ENCODE measurements around the gene PDCD1.

DNA sequence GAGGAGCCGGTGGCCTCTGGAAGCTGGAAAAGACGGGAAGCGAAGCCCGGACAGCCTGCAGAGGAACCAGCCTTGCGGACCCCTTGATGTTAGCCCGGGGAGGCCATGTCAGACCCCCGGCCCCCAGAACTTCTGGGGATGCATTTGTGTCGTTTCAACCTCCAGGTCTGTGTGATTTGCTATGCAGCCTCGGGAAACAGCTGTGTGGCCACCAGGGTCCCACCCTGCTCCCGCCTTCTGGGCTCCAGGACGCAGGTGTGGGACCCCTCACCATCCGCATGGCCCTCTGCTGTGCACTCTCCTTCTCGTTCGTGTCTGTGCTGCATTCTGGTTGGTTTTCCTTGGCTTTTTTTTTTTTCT, 36.5 kb downstream of the PDCD1 start:
- TF ChIP-seq EZH2phosphoT487 (IDR thresholded peaks at IDR 0.05; ENCODE audit: borderline replicate concordance, low read length) = no peak
- TF ChIP-seq, protein P1, sequence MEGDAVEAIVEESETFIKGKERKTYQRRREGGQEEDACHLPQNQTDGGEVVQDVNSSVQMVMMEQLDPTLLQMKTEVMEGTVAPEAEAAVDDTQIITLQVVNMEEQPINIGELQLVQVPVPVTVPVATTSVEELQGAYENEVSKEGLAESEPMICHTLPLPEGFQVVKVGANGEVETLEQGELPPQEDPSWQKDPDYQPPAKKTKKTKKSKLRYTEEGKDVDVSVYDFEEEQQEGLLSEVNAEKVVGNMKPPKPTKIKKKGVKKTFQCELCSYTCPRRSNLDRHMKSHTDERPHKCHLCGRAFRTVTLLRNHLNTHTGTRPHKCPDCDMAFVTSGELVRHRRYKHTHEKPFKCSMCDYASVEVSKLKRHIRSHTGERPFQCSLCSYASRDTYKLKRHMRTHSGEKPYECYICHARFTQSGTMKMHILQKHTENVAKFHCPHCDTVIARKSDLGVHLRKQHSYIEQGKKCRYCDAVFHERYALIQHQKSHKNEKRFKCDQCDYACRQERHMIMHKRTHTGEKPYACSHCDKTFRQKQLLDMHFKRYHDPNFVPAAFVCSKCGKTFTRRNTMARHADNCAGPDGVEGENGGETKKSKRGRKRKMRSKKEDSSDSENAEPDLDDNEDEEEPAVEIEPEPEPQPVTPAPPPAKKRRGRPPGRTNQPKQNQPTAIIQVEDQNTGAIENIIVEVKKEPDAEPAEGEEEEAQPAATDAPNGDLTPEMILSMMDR (IDR thresholded peaks at IDR 0.05; ENCODE audit: low read depth, low read length, poor library complexity, severe bottlenecking) = no peak
